Liver (tissue), 9 donors: Measurements from ENCODE around the gene ATP11A. TPM values are rescaled to one million over a fixed set of nuclear protein-coding genes. Genes with fewer than 3 reads are reported as not detected.

ENCODE experiments used
- DNase-seq: peaks from one replicate; pipeline ENCODE4 v3.0.0-alpha.2; 2017; ENCODE audit warnings: low spot score
- H3K27ac ChIP-seq, 2 donors: one replicate each; pipeline ENCODE4 v1.7.0; 2013; ENCODE audit warnings: inconsistent platforms in 2 of 2, low read length in 2 of 2, control low read depth in 1 of 2, low read depth in 1 of 2, mild to moderate bottlenecking in 1 of 2
- H3K27me3 ChIP-seq, 4 donors: one replicate each; pipeline versions ENCODE4 v1.6.1 to v1.7.0; 2013; ENCODE audit warnings: low read length in 3 of 4, inconsistent platforms in 1 of 4, mild to moderate bottlenecking in 1 of 4, moderate library complexity in 1 of 4; ENCODE audit not compliant: control insufficient read depth in 4 of 4, insufficient read depth in 4 of 4
- H3K36me3 ChIP-seq, 4 donors: one replicate each; pipeline versions ENCODE4 v1.6.1 to v1.7.0; 2013; ENCODE audit warnings: low read length in 3 of 4, mild to moderate bottlenecking in 3 of 4, low read depth in 1 of 4, moderate library complexity in 1 of 4; ENCODE audit not compliant: control insufficient read depth in 4 of 4, insufficient read depth in 3 of 4
- H3K4me1 ChIP-seq, 4 donors: one replicate each; pipeline versions ENCODE4 v1.6.1 to v1.7.0; 2013; ENCODE audit warnings: low read length in 3 of 4, mild to moderate bottlenecking in 3 of 4, moderate library complexity in 1 of 4; ENCODE audit not compliant: control insufficient read depth in 4 of 4, insufficient read depth in 4 of 4
- H3K4me3 ChIP-seq, 3 donors: one replicate each; pipeline versions ENCODE4 v1.6.1 to v1.7.0; 2013; ENCODE audit warnings: low read length in 3 of 3, control low read depth in 1 of 3, low read depth in 1 of 3, mild to moderate bottlenecking in 1 of 3
- H3K9ac ChIP-seq, 2 donors: one replicate each; pipeline ENCODE4 v1.7.0; 2013; ENCODE audit warnings: low read length in 2 of 2, mild to moderate bottlenecking in 2 of 2, moderate library complexity in 2 of 2, control low read depth in 1 of 2, low read depth in 1 of 2
- H3K9me3 ChIP-seq, 4 donors: one replicate each; pipeline versions ENCODE4 v1.6.1 to v1.7.0; 2013; ENCODE audit warnings: low read length in 3 of 4; ENCODE audit not compliant: control insufficient read depth in 4 of 4
- CTCF ChIP-seq: fragments of 150-350 bp; IDR thresholded peaks from 2 replicates; pipeline ENCODE4 v1.5.1; 2017; ENCODE audit warnings: improper control_type of control experiment, low read depth, low read length; ENCODE audit not compliant: missing input control
- EGR1 ChIP-seq, 2 donors: IDR thresholded peaks; 2 replicates each; pipeline ENCODE4 v1.6.1; 2016 to 2018; ENCODE audit warnings: antibody characterized with exemption in 2 of 2, low read depth in 2 of 2
- FOXA1 ChIP-seq: IDR thresholded peaks from 2 replicates; pipeline ENCODE4 v1.6.1; 2016; ENCODE audit warnings: antibody characterized with exemption
- HNF4A ChIP-seq, 2 donors: conservative IDR thresholded peaks; 2 replicates each; pipeline ENCODE4 v1.6.1; 2016; ENCODE audit warnings: antibody characterized with exemption in 2 of 2, mild to moderate bottlenecking in 2 of 2
- JUND ChIP-seq, 2 donors: IDR thresholded peaks; 2 replicates each; pipeline ENCODE4 v1.6.1; 2016; ENCODE audit warnings: antibody characterized with exemption in 2 of 2
- MAX ChIP-seq: IDR thresholded peaks from 2 replicates; pipeline ENCODE4 v1.6.1; 2016; ENCODE audit warnings: antibody characterized with exemption
- RAD21 ChIP-seq, 2 donors: IDR thresholded peaks; 2 replicates each; pipeline ENCODE4 v1.6.1; 2016; ENCODE audit warnings: antibody characterized with exemption in 2 of 2, mild to moderate bottlenecking in 2 of 2
- RXRA ChIP-seq, 2 donors: IDR thresholded peaks; 2 replicates each; pipeline ENCODE4 v1.6.1; 2017 to 2018; ENCODE audit warnings: antibody characterized with exemption in 2 of 2, mild to moderate bottlenecking in 1 of 2
- SP1 ChIP-seq: IDR thresholded peaks from 2 replicates; pipeline ENCODE4 v1.6.1; 2018; ENCODE audit warnings: antibody characterized with exemption, mild to moderate bottlenecking
- YY1 ChIP-seq: IDR thresholded peaks from 2 replicates; pipeline ENCODE4 v1.6.1; 2016; ENCODE audit warnings: antibody characterized with exemption, mild to moderate bottlenecking
- ZBTB33 ChIP-seq: IDR thresholded peaks from 2 replicates; pipeline ENCODE4 v1.6.1; 2016; ENCODE audit warnings: antibody characterized with exemption
- WGBS: extraction: QIAGEN DNeasy Blood & Tissue Kit; methylation state at CpG from one replicate; pipeline ENCODE4 v1.1.7; 2013; 5-methylcytosine and 5-hydroxymethylcytosine counted together
- polyA plus RNA-seq, 2 donors: library from polyadenylated mRNA; stranded (reverse) in 1 of 2; unstranded in 1 of 2; fragments of 200-250 nt in 1 of 2; fragments of >200 nt in 1 of 2; fragmentation: Nextera tagmentation in 1 of 2; extraction: Ambion mirVana in 1 of 2; gene quantifications; one replicate each; pipeline versions ENCODE4 v1.2.1 to v1.2.3, GENCODE V29; 2013 to 2015
- total RNA-seq, 2 donors: library from RNA; depleted of rRNA; stranded (reverse); fragments of >200 nt; gene quantifications; one replicate each; pipeline ENCODE4 v1.2.3, GENCODE V29; 2014
- donor health status: healthy.
- donor health status: healthy.
- donor health status: healthy.
- donor health status: healthy.
- donor health status: healthy.

The ATP11A gene
- total and polyA plus RNA-seq, 4 donors, result 8.7 to 27.9 (median 13.8) TPM

- H3K4me3 ChIP-seq, result no peak overlapping the region
- H3K4me1 ChIP-seq, result peaks cover 2 to 14% (median 10%) of the 10 kb centered on the region in 4 donors
- TF ChIP-seq RXRA (IDR thresholded peaks at IDR 0.05), result no peak
- TF ChIP-seq JUND (IDR thresholded peaks at IDR 0.05), result no peak
- no peak for TF ChIP-seq RAD21 (IDR thresholded peaks at IDR 0.05)
- no peak for TF ChIP-seq CTCF
- no peak for TF ChIP-seq SP1
- TF ChIP-seq HNF4A (conservative IDR thresholded peaks at IDR 0.05), result no peak
- TF ChIP-seq YY1, result no peak
- TF ChIP-seq ZBTB33, result no peak
- H3K9me3 ChIP-seq, result no peaks in the 10 kb centered on the region
- H3K9ac ChIP-seq, result no peak overlapping the region
- H3K27ac ChIP-seq, result no peak overlapping the region
- DNase-seq, result no peak
- WGBS, result 84% methylated on average over 13 of the region's 13 CpGs
- H3K36me3 ChIP-seq, result peaks cover 0 to 2% (median 0%) of the 10 kb centered on the region in 4 donors
- H3K27me3 ChIP-seq, result no peaks in the 10 kb centered on the region
Observed at GRCh38 chr13:112715715-112716460, 26.1 kb downstream of the ATP11A start.

- no peaks in the 10 kb centered on the region for H3K27me3 ChIP-seq
- no peak for DNase-seq
- peaks cover 0 to 2% (median 0%) of the 10 kb centered on the region in 4 donors for H3K36me3 ChIP-seq
- no peak overlapping the region for H3K9ac ChIP-seq
- H3K4me1 ChIP-seq, result peaks cover 0 to 10% (median 6%) of the 10 kb centered on the region in 4 donors
- H3K4me3 ChIP-seq, result no peak overlapping the region
- no peak for TF ChIP-seq SP1
- no peak for TF ChIP-seq EGR1 (IDR thresholded peaks at IDR 0.05; ENCODE audit: low read depth in 2 of 2)
- WGBS, result 97% methylated on average over 13 of the region's 13 CpGs
- no peaks in the 10 kb centered on the region for H3K9me3 ChIP-seq
- H3K27ac ChIP-seq, result no peak overlapping the region
Observed at GRCh38 chr13:112716461-112716820, 26.6 kb downstream of the ATP11A start.

- no peak overlapping the region for H3K27ac ChIP-seq
- H3K9me3 ChIP-seq, result no peaks in the 10 kb centered on the region
- TF ChIP-seq FOXA1 (no peak), ZBTB33 (no peak), MAX (no peak), HNF4A (conservative IDR thresholded peaks at IDR 0.05) (no peak), YY1 (no peak)
- peaks cover 0 to 5% (median 2%) of the 10 kb centered on the region in 4 donors for H3K4me1 ChIP-seq
- WGBS, result 94% methylated on average over 14 of the region's 14 CpGs
- H3K4me3 ChIP-seq, result no peak overlapping the region
- no peak for DNase-seq
- H3K36me3 ChIP-seq, result peaks cover 0 to 2% (median 0%) of the 10 kb centered on the region in 4 donors
- no peak overlapping the region for H3K9ac ChIP-seq
- H3K27me3 ChIP-seq, result no peaks in the 10 kb centered on the region
Observed at GRCh38 chr13:112716841-112717520, 27.1 kb downstream of the ATP11A start.
